Stimulated activated CD4-positive, alpha-beta T cell treated with anti-CD3 and anti-CD28 coated beads, Interleukin-15, amount 100 ng/mL, for 24 hours (primary cell): ENCODE results near the gene RTN4RL1.
"Not testable (repeated sequence)": the region's sequence is repeated elsewhere in the genome, so short reads cannot be mapped to it uniquely, and the experiment has no call there.

Source experiments
- DNase-seq: peaks from one replicate; pipeline ENCODE4 v3.0.0-alpha.2; 2020

The RTN4RL1 gene

DNA sequence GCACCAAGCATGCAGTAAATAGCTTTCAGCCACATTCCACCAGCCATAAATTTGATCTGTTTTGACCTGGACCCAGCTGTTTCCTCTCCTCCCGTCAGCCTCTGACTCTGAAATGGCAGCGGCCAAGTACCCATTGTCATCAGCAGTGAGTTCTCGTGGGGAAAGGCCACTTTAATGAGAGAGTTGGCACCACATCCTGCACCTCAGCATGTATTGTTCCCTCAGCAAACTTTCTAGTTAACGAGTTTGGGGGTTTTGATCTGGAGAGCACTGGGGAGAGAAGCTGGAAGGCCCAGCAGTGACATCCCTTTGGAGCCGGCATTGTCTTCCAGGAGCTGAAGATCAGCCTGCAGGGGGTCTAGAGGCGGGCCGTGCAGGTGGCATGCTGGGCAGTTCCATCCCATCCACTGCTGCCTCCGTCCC is 110.5 kb downstream of the RTN4RL1 start:
- no peak for DNase-seq

DNA sequence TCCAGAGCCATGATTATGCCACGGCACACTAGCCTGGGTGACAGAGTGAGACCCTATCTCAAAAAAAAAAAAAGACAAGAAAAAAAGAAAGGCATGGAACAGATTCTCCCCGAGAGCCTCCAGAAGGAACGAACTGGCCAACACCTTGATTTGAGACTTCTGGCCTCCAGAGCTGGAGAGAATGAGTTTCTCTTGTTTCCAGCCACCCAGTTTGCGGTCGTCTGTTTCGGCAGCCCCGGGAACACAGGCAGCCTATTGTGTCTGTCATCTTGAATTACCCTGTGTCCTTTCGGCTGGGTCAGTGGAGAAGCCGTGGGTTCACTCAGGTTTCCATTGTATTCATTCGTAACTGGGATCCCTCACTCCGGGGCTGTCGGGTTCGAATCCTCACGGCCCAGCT is 111.4 kb downstream of the RTN4RL1 start:
- DNase-seq = no peak

DNA sequence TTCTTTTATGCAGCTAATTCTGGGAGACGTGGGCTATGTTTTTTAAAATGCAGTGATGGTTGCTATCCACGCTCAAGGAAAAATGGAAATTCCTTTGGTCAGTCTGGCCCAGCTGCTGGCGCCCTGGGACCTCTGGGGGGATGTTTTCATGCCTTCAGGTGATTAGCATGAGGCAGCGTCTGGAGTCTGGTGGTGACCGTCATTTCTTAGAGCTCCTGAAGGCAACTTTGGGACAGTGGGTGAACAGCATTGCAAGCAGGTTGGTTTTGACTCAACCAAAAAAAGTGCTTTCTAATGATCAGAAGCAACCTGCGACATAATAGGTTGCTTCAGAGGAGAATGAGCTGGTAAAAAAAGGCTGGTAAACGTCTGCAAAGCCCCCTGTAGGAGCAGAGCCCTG is 113.0 kb downstream of the RTN4RL1 start:
- no peak for DNase-seq

- DNase-seq = no peak
Observed at GRCh38 chr17:1909985-1910384, 115.1 kb downstream of the RTN4RL1 start.

DNA sequence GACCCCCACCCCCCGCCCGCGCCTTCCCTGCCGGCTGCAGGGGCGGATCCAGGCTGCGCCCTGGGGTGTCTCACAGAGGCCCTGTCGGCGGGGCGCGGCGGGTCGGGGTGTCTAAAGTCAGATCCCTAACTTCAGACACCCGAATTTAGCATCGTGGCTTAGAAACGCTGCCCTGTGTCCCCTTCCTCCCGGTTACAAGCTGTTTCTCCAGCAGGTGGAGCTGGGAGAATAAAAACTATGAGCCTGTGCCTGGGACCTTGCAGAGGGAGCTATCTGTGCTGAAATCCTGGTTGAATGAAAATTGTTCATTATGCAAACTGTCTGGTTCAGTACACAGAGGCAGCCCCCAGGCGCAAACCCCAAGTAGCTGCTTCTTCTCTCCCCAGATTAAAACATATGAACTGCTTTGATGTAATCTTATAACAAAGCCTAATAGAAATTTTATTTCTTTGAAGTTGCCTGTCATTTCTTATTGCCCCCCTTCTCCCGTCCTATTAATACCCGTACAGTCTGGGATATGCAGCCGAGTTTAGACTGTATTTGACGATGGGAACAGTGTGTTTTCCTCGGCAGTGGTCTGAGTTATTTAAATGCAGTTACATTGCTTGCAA is 116.3 kb downstream of the RTN4RL1 start:
- peak; percentile 53 for DNase-seq

- peak; percentile 28 for DNase-seq
Observed at GRCh38 chr17:1907909-1908698, 117.0 kb downstream of the RTN4RL1 start.

DNA sequence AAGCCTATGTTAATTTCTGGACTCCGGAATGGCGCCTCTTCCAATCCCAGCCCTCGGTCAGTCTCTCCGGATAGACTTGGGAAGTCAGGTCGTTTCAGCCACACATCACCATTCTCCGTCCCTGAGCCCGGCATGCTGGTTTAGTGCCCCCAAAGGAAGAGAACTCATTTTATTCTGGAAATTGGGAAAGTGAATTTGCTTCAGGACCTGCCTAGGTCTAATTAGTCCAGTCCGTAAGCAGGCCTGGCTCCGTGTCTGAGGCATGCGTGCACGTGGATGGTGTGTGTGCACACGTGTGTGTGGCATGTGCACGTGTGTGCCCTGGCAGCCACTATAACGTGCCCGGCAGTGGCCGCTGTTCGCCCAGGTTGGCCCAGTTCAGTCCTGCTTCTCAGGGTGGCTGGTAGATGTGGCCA is 117.9 kb downstream of the RTN4RL1 start:
- no peak for DNase-seq

DNA sequence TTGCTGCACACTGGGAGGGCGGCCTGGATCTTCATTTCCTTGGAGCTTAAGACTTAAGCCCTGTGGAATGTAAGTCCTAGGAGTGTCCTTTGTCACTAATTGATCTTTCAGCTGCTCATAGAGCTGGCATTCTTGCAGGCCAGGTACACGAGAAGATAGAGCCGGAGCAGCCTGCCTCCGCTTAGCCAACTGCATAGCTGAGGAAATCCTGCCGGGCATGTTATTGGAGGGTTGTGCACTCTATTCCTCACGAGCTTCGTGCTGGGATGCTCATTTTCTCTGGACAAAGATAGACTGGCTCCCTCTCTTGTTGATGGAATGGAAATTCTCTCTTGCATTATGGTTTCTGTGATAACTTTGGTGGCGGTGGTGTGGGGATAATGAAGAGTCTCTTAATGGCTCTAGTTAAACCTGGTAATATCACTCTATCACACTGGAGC is 118.5 kb downstream of the RTN4RL1 start:
- no peak for DNase-seq

GRCh38 chr17:1905190-1905913 is 119.8 kb downstream of the RTN4RL1 start:
- DNase-seq = no peak

GRCh38 chr17:1904273-1905182 is 120.6 kb downstream of the RTN4RL1 start:
- DNase-seq = no peak

- DNase-seq = no peak
Observed at GRCh38 chr17:1899403-1900000, 125.6 kb downstream of the RTN4RL1 start.

GRCh38 chr17:1898872-1899271 is 126.3 kb downstream of the RTN4RL1 start:
- no peak for DNase-seq

DNA sequence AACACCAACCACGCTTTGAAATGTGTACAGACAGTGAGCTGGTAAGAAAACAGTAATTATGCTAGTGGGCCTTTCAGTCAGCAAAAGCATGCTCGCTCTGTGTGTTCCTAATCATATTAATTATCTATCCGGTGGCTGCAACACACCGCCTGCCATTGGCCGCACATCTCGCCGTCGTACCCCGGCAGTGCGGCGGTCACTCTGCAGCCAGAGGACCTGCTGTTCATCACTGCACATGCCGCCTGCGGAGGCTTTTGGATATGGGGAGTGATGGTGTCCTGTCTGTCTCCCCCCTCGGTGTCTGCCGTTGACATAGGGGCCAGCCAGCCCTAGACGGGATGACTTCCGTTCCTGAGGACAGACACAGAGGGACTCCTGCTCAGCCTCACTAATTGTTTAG is 126.8 kb downstream of the RTN4RL1 start:
- DNase-seq = no peak

GRCh38 chr17:1897105-1897656 is 128.0 kb downstream of the RTN4RL1 start:
- DNase-seq = no peak

- DNase-seq = no peak
Observed at GRCh38 chr17:1896243-1897104, 128.7 kb downstream of the RTN4RL1 start.

GRCh38 chr17:1895479-1895878 is 129.7 kb downstream of the RTN4RL1 start:
- DNase-seq = not testable (repeated sequence)

DNA sequence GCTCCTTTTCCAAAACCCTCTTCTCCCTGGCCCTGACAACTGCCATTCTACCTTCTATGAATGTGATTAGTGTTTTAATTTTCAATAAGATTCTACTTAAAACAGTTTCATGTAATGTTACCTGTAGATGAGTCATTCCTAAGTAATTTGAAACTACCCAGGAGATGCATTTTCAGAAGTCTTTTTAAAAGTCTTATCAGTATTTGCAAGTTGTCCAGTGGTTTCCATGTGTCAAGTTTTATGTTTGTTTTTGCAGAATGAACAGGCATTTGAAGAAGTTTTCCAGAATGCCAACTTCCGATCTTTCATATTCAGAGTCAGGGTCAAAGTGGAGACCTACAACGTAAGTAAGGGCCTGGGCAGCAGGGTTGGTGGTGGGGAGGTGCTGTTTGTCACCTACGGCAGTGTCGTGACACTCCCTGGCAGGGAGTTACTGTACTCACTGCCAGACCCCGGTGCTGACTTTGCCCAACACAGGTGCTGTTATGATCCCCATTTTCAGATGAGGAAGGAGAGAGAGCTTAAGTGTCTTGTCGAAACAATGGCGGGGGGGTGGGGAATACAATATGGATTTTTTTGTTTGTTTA is 130.3 kb downstream of the RTN4RL1 start:
- DNase-seq = no peak

GRCh38 chr17:1890758-1891450 is 134.2 kb downstream of the RTN4RL1 start:
- no peak for DNase-seq

GRCh38 chr17:1888741-1889140 is 136.4 kb downstream of the RTN4RL1 start:
- no peak for DNase-seq
